AG09309 (cell line): ENCODE data around the gene NRDE2.
"Not testable (repeated sequence)": the region's sequence is repeated elsewhere in the genome, so short reads cannot be mapped to it uniquely, and the experiment has no call there.

Source experiments
- DNase-seq: peaks from one replicate; pipeline ENCODE4 v3.0.0-alpha.2; 2010; ENCODE audit warnings: low read depth
- H3K4me3 ChIP-seq: 2 replicates; pipeline ENCODE4 v1.5.1; 2011; ENCODE audit warnings: mild to moderate bottlenecking, low read depth, low read length, moderate library complexity; ENCODE audit not compliant: control insufficient read depth
- CTCF ChIP-seq: IDR thresholded peaks from 2 replicates; pipeline ENCODE4 v1.5.1; 2011; ENCODE audit warnings: mild to moderate bottlenecking, low read depth, low read length, inconsistent platforms; ENCODE audit not compliant: insufficient read depth, control insufficient read depth; ENCODE audit errors: missing control alignments

Gene NRDE2

GRCh38 chr14:90246936-90247335, 84.8 kb downstream of the NRDE2 start:
- no peak for TF ChIP-seq CTCF
- no peak for DNase-seq
- no peak overlapping the region for H3K4me3 ChIP-seq

GRCh38 chr14:90242444-90242843, 89.3 kb downstream of the NRDE2 start:
- no peak overlapping the region for H3K4me3 ChIP-seq
- TF ChIP-seq CTCF, result no peak
- no peak for DNase-seq

GRCh38 chr14:90239139-90239538, 92.6 kb downstream of the NRDE2 start:
- TF ChIP-seq CTCF, result no peak
- no peak overlapping the region for H3K4me3 ChIP-seq
- no peak for DNase-seq

- no peak for DNase-seq
- H3K4me3 ChIP-seq, result no peak overlapping the region
- peak; percentile 89 for TF ChIP-seq CTCF
These were observed 96.4 kb downstream of the NRDE2 start for GRCh38 chr14:90235179-90235976.

GRCh38 chr14:90229942-90230341, 101.8 kb downstream of the NRDE2 start:
- not testable (repeated sequence) for H3K4me3 ChIP-seq, DNase-seq

GRCh38 chr14:90228478-90228877, 103.3 kb downstream of the NRDE2 start:
- TF ChIP-seq CTCF, result no peak
- H3K4me3 ChIP-seq, result no peak overlapping the region
- no peak for DNase-seq
